Liver (tissue), 3 donors: ENCODE data around the gene TMIGD3.

Experiments
- JUND ChIP-seq, 2 donors: IDR thresholded peaks; 2 replicates each; pipeline ENCODE4 v1.6.1; 2016; ENCODE audit warnings: antibody characterized with exemption in 2 of 2
- SP1 ChIP-seq: IDR thresholded peaks from 2 replicates; pipeline ENCODE4 v1.6.1; 2018; ENCODE audit warnings: antibody characterized with exemption, mild to moderate bottlenecking
- TAF1 ChIP-seq: conservative IDR thresholded peaks from 2 replicates; pipeline ENCODE4 v1.6.1; 2016; ENCODE audit warnings: antibody characterized with exemption, mild to moderate bottlenecking
- TF ChIP-seq, protein P1 (sequence below): fragments of 150-350 bp; IDR thresholded peaks from 2 replicates; pipeline ENCODE4 v1.5.1; 2017; ENCODE audit warnings: improper control_type of control experiment, low read depth, low read length; ENCODE audit not compliant: missing input control
- donor health status: healthy.
- donor health status: healthy.

DNA sequence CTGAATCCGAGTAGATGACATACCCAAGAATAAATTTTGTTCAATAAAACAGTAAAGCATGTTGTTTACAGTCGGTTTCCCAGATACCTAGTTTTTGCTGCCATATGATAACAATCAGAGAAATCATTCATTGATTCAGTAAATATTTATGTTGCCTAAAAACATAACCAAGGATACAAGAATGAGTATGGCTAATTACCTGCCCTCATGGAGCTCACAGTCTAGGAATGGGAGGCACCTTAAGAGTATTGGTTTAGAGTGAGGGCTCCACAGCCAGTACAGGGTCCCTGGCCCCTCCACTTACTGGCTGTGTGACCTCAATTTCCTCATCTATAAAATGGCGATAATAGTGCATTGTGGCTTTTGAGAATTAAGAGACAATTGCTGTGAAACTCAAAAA lies 53.2 kb downstream of the TMIGD3 start:
- TF ChIP-seq, protein P1, sequence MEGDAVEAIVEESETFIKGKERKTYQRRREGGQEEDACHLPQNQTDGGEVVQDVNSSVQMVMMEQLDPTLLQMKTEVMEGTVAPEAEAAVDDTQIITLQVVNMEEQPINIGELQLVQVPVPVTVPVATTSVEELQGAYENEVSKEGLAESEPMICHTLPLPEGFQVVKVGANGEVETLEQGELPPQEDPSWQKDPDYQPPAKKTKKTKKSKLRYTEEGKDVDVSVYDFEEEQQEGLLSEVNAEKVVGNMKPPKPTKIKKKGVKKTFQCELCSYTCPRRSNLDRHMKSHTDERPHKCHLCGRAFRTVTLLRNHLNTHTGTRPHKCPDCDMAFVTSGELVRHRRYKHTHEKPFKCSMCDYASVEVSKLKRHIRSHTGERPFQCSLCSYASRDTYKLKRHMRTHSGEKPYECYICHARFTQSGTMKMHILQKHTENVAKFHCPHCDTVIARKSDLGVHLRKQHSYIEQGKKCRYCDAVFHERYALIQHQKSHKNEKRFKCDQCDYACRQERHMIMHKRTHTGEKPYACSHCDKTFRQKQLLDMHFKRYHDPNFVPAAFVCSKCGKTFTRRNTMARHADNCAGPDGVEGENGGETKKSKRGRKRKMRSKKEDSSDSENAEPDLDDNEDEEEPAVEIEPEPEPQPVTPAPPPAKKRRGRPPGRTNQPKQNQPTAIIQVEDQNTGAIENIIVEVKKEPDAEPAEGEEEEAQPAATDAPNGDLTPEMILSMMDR = no peak
- TF ChIP-seq TAF1 = no peak
- no peak for TF ChIP-seq JUND (IDR thresholded peaks at IDR 0.05)
- no peak for TF ChIP-seq SP1
